PFSK-1 (cell line): ENCODE results near the gene OBI1.

ENCODE experiments used
- FOXP2 ChIP-seq: optimal IDR thresholded peaks from 2 replicates; pipeline ENCODE3; 2011; ENCODE audit warnings: borderline replicate concordance, control low read depth, inconsistent platforms; ENCODE audit not compliant: insufficient read depth; ENCODE audit errors: extremely low read length, extremely low read depth
- POLR2AphosphoS5 ChIP-seq: IDR thresholded peaks from 2 replicates; pipeline ENCODE4 v1.6.1; 2012; ENCODE audit warnings: low read depth, mild to moderate bottlenecking, control low read depth, low read length, moderate library complexity
- SIN3A ChIP-seq: IDR thresholded peaks from 2 replicates; pipeline ENCODE4 v1.6.1; 2012; ENCODE audit warnings: mild to moderate bottlenecking, low read length, moderate library complexity, borderline replicate concordance; ENCODE audit not compliant: insufficient read depth
- TAF1 ChIP-seq: IDR thresholded peaks from 2 replicates; pipeline ENCODE4 v1.6.1; 2012; ENCODE audit warnings: low read length, control low read depth, borderline replicate concordance; ENCODE audit not compliant: insufficient read depth
- TF ChIP-seq, protein P1 (sequence below), 2 experiments: IDR thresholded peaks; 2 replicates each; pipeline versions ENCODE4 v1.6.1 to v1.8.0; 2011 to 2012; ENCODE audit warnings: low read depth in 2 of 2, low read length in 2 of 2, control low read depth in 1 of 2, inconsistent platforms in 1 of 2, mild to moderate bottlenecking in 1 of 2, moderate library complexity in 1 of 2; ENCODE audit not compliant: insufficient read depth in 1 of 2

The OBI1 gene

DNA sequence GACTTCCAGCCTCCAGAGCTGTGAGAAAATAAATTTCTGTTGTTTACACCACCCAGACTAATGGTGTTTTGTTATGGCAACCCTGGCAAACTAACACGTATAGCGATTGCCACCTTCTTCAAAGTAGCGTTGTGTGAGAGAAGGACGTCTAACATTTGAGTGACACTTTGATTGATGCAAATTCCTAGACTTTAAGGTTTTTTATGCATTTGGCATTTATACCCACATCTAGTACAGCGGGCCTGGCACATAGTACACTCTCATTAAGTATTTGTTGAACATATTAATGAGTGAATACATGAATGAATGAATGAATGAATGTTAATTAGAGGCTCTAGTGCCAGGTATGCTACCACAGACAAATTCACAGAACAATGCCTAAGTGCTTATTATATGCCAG is 92.3 kb downstream of the OBI1 start:
- no peak for TF ChIP-seq SIN3A
- TF ChIP-seq TAF1: no peak
- TF ChIP-seq, protein P1, sequence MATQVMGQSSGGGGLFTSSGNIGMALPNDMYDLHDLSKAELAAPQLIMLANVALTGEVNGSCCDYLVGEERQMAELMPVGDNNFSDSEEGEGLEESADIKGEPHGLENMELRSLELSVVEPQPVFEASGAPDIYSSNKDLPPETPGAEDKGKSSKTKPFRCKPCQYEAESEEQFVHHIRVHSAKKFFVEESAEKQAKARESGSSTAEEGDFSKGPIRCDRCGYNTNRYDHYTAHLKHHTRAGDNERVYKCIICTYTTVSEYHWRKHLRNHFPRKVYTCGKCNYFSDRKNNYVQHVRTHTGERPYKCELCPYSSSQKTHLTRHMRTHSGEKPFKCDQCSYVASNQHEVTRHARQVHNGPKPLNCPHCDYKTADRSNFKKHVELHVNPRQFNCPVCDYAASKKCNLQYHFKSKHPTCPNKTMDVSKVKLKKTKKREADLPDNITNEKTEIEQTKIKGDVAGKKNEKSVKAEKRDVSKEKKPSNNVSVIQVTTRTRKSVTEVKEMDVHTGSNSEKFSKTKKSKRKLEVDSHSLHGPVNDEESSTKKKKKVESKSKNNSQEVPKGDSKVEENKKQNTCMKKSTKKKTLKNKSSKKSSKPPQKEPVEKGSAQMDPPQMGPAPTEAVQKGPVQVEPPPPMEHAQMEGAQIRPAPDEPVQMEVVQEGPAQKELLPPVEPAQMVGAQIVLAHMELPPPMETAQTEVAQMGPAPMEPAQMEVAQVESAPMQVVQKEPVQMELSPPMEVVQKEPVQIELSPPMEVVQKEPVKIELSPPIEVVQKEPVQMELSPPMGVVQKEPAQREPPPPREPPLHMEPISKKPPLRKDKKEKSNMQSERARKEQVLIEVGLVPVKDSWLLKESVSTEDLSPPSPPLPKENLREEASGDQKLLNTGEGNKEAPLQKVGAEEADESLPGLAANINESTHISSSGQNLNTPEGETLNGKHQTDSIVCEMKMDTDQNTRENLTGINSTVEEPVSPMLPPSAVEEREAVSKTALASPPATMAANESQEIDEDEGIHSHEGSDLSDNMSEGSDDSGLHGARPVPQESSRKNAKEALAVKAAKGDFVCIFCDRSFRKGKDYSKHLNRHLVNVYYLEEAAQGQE (IDR thresholded peaks at IDR 0.05; ENCODE audit: insufficient read depth in 1 of 2, low read depth in 2 of 2, low read length in 2 of 2): no peak
- TF ChIP-seq FOXP2: no peak
- TF ChIP-seq POLR2AphosphoS5: no peak
